WTC11 (cell line): ENCODE data around the gene ADM5. TPM values are rescaled to one million over a fixed set of nuclear protein-coding genes. Genes with fewer than 3 reads are reported as not detected.

Source experiments
- ATAC-seq: fragments of 200-7000 bp; cut with Tn5 transposase; 2 replicates; pipeline ENCODE4 v1.10.0; 2021; ENCODE audit warnings: mild to moderate bottlenecking, moderate library complexity
- CTCF ChIA-PET: fragments of 300-600 bp; sonication (Branson Sonifier 250); formaldehyde crosslinking; loops from one replicate; lab custom pipeline; 2021; ENCODE audit warnings: antibody characterized with exemption; lab: Charles Lee
- POLR2A ChIA-PET: fragments of 350-600 bp; sonication (Branson Sonifier 250); formaldehyde crosslinking; loops from one replicate; lab custom pipeline; 2021; ENCODE audit warnings: antibody characterized with exemption; lab: Charles Lee
- DNase-seq: peaks from one replicate; pipeline ENCODE4 v3.0.0; 2021; ENCODE audit warnings: low spot score
- H3K27ac Mint-ChIP-seq: 2 replicates; pipeline ENCODE4 v1.8.0; 2021; ENCODE audit warnings: mixed read lengths
- H3K27me3 Mint-ChIP-seq: 2 replicates; pipeline ENCODE4 v1.8.0; 2021; ENCODE audit warnings: low read depth, mild to moderate bottlenecking, moderate library complexity, mixed read lengths
- H3K36me3 Mint-ChIP-seq: 2 replicates; pipeline ENCODE4 v1.8.0; 2021; ENCODE audit warnings: mixed read lengths
- H3K4me1 Mint-ChIP-seq: 2 replicates; pipeline ENCODE4 v1.8.0; 2022; ENCODE audit warnings: mixed read lengths
- H3K4me3 Mint-ChIP-seq: 2 replicates; pipeline ENCODE4 v1.8.0; 2021; ENCODE audit warnings: mild to moderate bottlenecking, moderate library complexity, mixed read lengths
- H3K9me3 Mint-ChIP-seq: 2 replicates; pipeline ENCODE4 v1.8.0; 2021; ENCODE audit warnings: mixed read lengths
- ATF2 ChIP-seq: sonication (generic); formaldehyde crosslinking; IDR thresholded peaks from 2 replicates; pipeline ENCODE4 v1.8.1; 2022; ENCODE audit warnings: low read depth, missing genetic modification reagents, borderline replicate concordance
- CBFB ChIP-seq: sonication (generic); formaldehyde crosslinking; IDR thresholded peaks from 2 replicates; pipeline ENCODE4 v1.8.1; 2022; ENCODE audit warnings: mild to moderate bottlenecking, low read depth, missing genetic modification reagents
- EMX1 ChIP-seq: fragments of 250-450 bp; sonication (Bioruptor Pico); IDR thresholded peaks from 2 replicates; pipeline ENCODE4 v1.8.0; 2021; ENCODE audit warnings: mild to moderate bottlenecking
- FOXP4 ChIP-seq: sonication (generic); formaldehyde crosslinking; IDR thresholded peaks from 2 replicates; pipeline ENCODE4 v1.8.0; 2022; ENCODE audit warnings: mild to moderate bottlenecking, missing genetic modification reagents
- GABPB1 ChIP-seq: sonication (generic); formaldehyde crosslinking; IDR thresholded peaks from 2 replicates; pipeline ENCODE4 v1.8.1; 2023; ENCODE audit warnings: mild to moderate bottlenecking, missing genetic modification reagents
- JAZF1 ChIP-seq: fragments of 250-450 bp; sonication (Bioruptor Pico); IDR thresholded peaks from 2 replicates; pipeline ENCODE4 v1.9.0; 2021; ENCODE audit warnings: moderate library complexity, mild to moderate bottlenecking, inconsistent platforms
- MAX ChIP-seq: sonication (generic); formaldehyde crosslinking; IDR thresholded peaks from 2 replicates; pipeline ENCODE4 v1.8.0; 2022; ENCODE audit warnings: mild to moderate bottlenecking, missing genetic modification reagents
- NFATC4 ChIP-seq: fragments of 250-450 bp; sonication (Bioruptor Pico); IDR thresholded peaks from 2 replicates; pipeline ENCODE4 v1.9.0; 2021; ENCODE audit warnings: mild to moderate bottlenecking
- PRRX2 ChIP-seq: fragments of 250-450 bp; sonication (Bioruptor Pico); IDR thresholded peaks from 2 replicates; pipeline ENCODE4 v1.8.0; 2021; ENCODE audit warnings: mild to moderate bottlenecking
- STAT6 ChIP-seq: sonication (generic); formaldehyde crosslinking; conservative IDR thresholded peaks from 2 replicates; pipeline ENCODE4 v1.8.1; 2023; ENCODE audit warnings: mild to moderate bottlenecking, low read depth, missing genetic modification reagents, moderate library complexity
- TEAD4 ChIP-seq: sonication (generic); formaldehyde crosslinking; IDR thresholded peaks from 2 replicates; pipeline ENCODE4 v1.8.0; 2022; ENCODE audit warnings: mild to moderate bottlenecking, missing genetic modification reagents
- USF1 ChIP-seq: sonication (generic); formaldehyde crosslinking; IDR thresholded peaks from 2 replicates; pipeline ENCODE4 v1.8.0; 2022; ENCODE audit warnings: mild to moderate bottlenecking, missing genetic modification reagents
- ZNF121 ChIP-seq: sonication (generic); formaldehyde crosslinking; IDR thresholded peaks from 2 replicates; pipeline ENCODE4 v1.8.0; 2023; ENCODE audit warnings: missing genetic modification reagents
- ZNF263 ChIP-seq: sonication (generic); formaldehyde crosslinking; IDR thresholded peaks from 2 replicates; pipeline ENCODE4 v1.8.1; 2022; ENCODE audit warnings: low read depth, mild to moderate bottlenecking, moderate library complexity, missing genetic modification reagents
- ZNF317 ChIP-seq: sonication (generic); formaldehyde crosslinking; IDR thresholded peaks from 2 replicates; pipeline ENCODE4 v1.8.1; 2023; ENCODE audit warnings: low read depth, mild to moderate bottlenecking, moderate library complexity, missing genetic modification reagents, borderline replicate concordance
- total RNA-seq: library from RNA; stranded (reverse); gene quantifications from 3 replicates; pipeline ENCODE4 v1.2.3, GENCODE V29; 2021

Gene ADM5
- total RNA-seq, 1 experiment from 2014 or later: 6.7 TPM

GRCh38 chr19:49652551-49653465 is 36.6 kb upstream of the ADM5 start:
- ChIA-PET POLR2A (no interaction called here), CTCF (interaction anchor here (0.6 kb wide), 1 partner anchor 327 kb away, joined by 3 read pairs; no protein-coding TSS in a partner anchor)
- Mint-ChIP-seq H3K9me3 (no peaks in the 10 kb centered on the region), H3K4me1 (peaks cover 10% of the 10 kb centered on the region), H3K4me3 (no peak overlapping the region), H3K27ac (no peak overlapping the region), H3K36me3 (peaks cover 48% of the 10 kb centered on the region), H3K27me3 (no peaks in the 10 kb centered on the region)
- no peak for TF ChIP-seq JAZF1 (CRISPR knock-in tag)
- TF ChIP-seq MAX (CRISPR knock-in tag): no peak
- no peak for TF ChIP-seq USF1 (CRISPR knock-in tag)
- no peak for TF ChIP-seq FOXP4 (CRISPR knock-in tag)
- TF ChIP-seq ATF2 (CRISPR knock-in tag): no peak
- no peak for TF ChIP-seq CBFB (CRISPR knock-in tag)
- TF ChIP-seq PRRX2 (CRISPR knock-in tag): no peak
- TF ChIP-seq EMX1: no peak
- TF ChIP-seq ZNF263 (CRISPR knock-in tag): no peak
- TF ChIP-seq TEAD4 (CRISPR knock-in tag): no peak
- no peak for TF ChIP-seq NFATC4 (CRISPR knock-in tag)
- no peak for TF ChIP-seq GABPB1
- no peak for TF ChIP-seq ZNF121 (CRISPR knock-in tag)
- no peak for TF ChIP-seq ZNF317 (CRISPR knock-in tag)
- no peak for TF ChIP-seq STAT6 (CRISPR knock-in tag)
- DNase-seq (no peak), ATAC-seq (no peak)

- Mint-ChIP-seq H3K27ac (no peak overlapping the region), H3K9me3 (no peaks in the 10 kb centered on the region), H3K4me1 (peaks cover 10% of the 10 kb centered on the region), H3K36me3 (peaks cover 48% of the 10 kb centered on the region), H3K4me3 (no peak overlapping the region), H3K27me3 (no peaks in the 10 kb centered on the region)
- ChIA-PET POLR2A (no interaction called here), CTCF (interaction anchor here (0.6 kb wide), 1 partner anchor 327 kb away, joined by 3 read pairs; no protein-coding TSS in a partner anchor)
- no peak for ATAC-seq
- DNase-seq: no peak
- TF ChIP-seq ZNF263 (CRISPR knock-in tag) (0 out of 2 replicates have a peak, but pooled peaks have one; percentile 28), USF1 (CRISPR knock-in tag) (no peak)
Measured at GRCh38 chr19:49653466-49653806, 36.0 kb upstream of the ADM5 start.
